CD4-positive, alpha-beta T cell treated with Interleukin-12 subunit alpha and Interleukin-12 subunit beta, for 1 hour (primary cell): ENCODE data around the gene PLCE1.
"Not testable (repeated sequence)": the region's sequence is repeated elsewhere in the genome, so short reads cannot be mapped to it uniquely, and the experiment has no call there.

Experiments used
- DNase-seq: peaks from one replicate; pipeline ENCODE4 v3.0.0-alpha.2; 2020

PLCE1 gene

GRCh38 chr10:93993782-93994437, at the start of gene PLCE1:
TSS of gene PLCE1 (plus strand) at chr10:93993931. CDS start at chr10:94031047, 37,116 bp downstream.
- no peak for DNase-seq

- DNase-seq = no peak
Observed at GRCh38 chr10:93945819-93946218, 47.9 kb upstream of the PLCE1 start.

- no peak for DNase-seq
Observed at GRCh38 chr10:93947055-93947454, 46.7 kb upstream of the PLCE1 start.

GRCh38 chr10:93947524-93947923, 46.2 kb upstream of the PLCE1 start:
- no peak for DNase-seq

GRCh38 chr10:93951905-93952304, 41.8 kb upstream of the PLCE1 start:
- DNase-seq = no peak

GRCh38 chr10:93954299-93954698, 39.4 kb upstream of the PLCE1 start:
- no peak for DNase-seq

GRCh38 chr10:93954726-93955363, 38.9 kb upstream of the PLCE1 start:
- DNase-seq = no peak

- no peak for DNase-seq
Observed at GRCh38 chr10:93958834-93959233, 34.9 kb upstream of the PLCE1 start.

GRCh38 chr10:93960988-93961387, 32.7 kb upstream of the PLCE1 start:
- DNase-seq = not testable (repeated sequence)

GRCh38 chr10:93962973-93963372, 30.8 kb upstream of the PLCE1 start:
- DNase-seq = no peak

- DNase-seq = no peak
Observed at GRCh38 chr10:93963434-93963833, 30.3 kb upstream of the PLCE1 start.

GRCh38 chr10:93965911-93966310, 27.8 kb upstream of the PLCE1 start:
- no peak for DNase-seq

- no peak for DNase-seq
Observed at GRCh38 chr10:93967756-93968155, 26.0 kb upstream of the PLCE1 start.

- DNase-seq = no peak
Observed at GRCh38 chr10:93968540-93968945, 25.2 kb upstream of the PLCE1 start.

GRCh38 chr10:93970433-93971010, 23.2 kb upstream of the PLCE1 start:
- DNase-seq = not testable (repeated sequence)

- no peak for DNase-seq
Observed at GRCh38 chr10:93973748-93974445, 19.8 kb upstream of the PLCE1 start.

- no peak for DNase-seq
Observed at GRCh38 chr10:93977442-93977841, 16.3 kb upstream of the PLCE1 start.

- DNase-seq = no peak
Observed at GRCh38 chr10:93980486-93980885, 13.2 kb upstream of the PLCE1 start.

- no peak for DNase-seq
Observed at GRCh38 chr10:93991114-93991513, 2.6 kb upstream of the PLCE1 start.

- DNase-seq = no peak
Observed at GRCh38 chr10:93991596-93992284, 2.0 kb upstream of the PLCE1 start.

- no peak for DNase-seq
Observed at GRCh38 chr10:93992400-93993030, 1.2 kb upstream of the PLCE1 start.

GRCh38 chr10:93993414-93993781, 333 bp upstream of the PLCE1 start:
- DNase-seq = no peak

- DNase-seq = no peak
Observed at GRCh38 chr10:93994438-93994801, 689 bp downstream of the PLCE1 start.
